GM18511 (cell line): ENCODE measurements around the gene ARHGAP15.

Experiments used
- ATAC-seq: cut with Tn5 transposase; IDR thresholded peaks from one replicate; pipeline ENCODE4 v1.9.1; 2021; ENCODE audit warnings: mild to moderate bottlenecking, moderate library complexity; ENCODE audit not compliant: unreplicated experiment

The ARHGAP15 gene

DNA sequence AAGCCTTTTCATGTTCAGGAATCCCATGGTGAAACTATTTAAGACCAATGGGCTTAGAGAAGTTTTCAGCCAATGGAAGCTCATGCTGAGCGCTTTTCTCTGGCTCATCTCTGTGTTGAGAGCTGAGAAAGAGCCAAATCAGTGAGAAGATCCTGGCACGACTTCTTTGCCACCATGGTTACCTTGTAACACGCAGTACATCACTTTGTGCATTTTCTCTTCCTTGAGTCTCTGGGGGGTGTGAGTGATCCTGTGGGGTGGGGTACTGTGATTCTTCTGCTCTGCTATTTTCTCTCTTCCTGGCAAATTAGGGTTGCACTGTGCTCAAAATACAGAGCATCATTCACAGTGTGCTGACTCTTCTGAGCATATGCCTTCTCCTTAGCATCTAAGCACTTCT lies 664.2 kb downstream of the ARHGAP15 start:
- no peak for ATAC-seq

GRCh38 chr2:143796051-143796450 lies 666.8 kb downstream of the ARHGAP15 start:
- no peak for ATAC-seq

DNA sequence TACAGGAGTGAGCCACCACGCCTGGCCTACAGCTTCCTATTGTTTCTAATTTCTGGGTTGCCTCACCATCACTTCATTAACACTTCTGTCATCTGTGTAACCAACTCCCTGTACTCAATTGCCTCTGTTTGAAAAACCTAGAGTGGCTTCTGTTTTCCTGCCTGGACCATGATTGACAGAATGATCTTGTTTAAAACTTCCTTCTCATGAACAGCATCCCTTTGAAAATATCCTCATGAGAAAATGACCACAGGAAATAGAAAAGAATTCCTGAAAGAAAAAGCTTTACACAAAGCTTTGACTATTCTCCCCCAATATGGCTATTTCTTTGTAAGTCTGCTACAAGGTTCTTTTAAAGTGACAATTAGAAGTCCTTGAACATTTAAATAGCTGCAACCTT lies 672.3 kb downstream of the ARHGAP15 start:
- no peak for ATAC-seq

DNA sequence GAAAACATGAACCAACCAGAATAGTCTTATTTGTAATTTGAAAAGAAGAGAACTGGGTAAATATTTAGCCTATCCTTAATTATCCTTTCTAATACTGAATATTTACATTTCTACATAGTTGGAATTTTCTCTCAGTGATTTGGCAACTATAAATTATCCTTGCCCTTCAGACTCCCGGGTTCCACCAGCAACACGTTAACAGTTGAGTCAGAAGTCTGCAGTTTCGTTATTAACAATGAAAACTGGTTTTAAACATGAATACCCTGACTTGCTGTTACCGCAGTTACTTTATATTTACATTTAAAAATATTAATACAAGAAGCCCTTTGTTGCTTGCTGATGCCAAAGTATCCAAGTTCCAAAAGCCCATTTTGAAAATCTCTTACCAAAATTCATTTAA lies 673.0 kb downstream of the ARHGAP15 start:
- ATAC-seq = peak; percentile 50

DNA sequence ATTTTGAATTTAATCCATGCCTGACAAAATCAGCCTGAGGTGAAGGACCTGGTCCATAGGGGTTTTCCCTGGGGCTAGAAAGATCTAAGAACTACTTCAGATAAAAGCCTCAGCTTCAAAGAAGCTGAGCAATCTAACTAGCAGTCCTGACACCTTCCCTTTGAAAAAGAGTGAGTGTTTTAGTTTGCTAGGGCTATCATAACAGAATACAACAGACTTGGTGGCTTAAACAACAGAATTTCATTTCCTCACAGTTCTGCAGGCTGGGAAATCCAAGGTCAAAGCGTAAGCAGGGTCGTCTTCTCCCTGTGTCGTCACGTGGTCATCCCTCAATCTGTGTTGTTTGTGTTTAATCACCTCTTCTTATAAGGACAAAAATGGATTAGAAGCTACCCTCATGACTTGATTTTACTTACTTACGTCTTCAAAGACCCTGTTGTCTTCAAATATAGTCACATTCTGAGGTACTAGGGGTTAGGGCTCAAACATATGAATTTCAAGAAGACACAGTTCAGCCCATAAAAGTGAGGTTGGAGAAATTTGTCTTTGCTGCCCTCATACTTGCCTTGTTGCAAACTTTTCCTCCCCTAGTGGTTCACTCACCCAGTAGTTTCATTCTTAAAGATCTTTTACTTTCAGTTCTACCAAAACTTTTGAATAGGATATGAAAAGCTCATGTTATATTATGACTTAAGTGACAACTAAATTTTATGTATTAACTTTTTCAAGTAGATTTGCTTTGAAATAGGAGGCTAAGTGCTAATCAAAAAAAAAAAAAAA lies 673.8 kb downstream of the ARHGAP15 start:
- peak; percentile 88 for ATAC-seq

DNA sequence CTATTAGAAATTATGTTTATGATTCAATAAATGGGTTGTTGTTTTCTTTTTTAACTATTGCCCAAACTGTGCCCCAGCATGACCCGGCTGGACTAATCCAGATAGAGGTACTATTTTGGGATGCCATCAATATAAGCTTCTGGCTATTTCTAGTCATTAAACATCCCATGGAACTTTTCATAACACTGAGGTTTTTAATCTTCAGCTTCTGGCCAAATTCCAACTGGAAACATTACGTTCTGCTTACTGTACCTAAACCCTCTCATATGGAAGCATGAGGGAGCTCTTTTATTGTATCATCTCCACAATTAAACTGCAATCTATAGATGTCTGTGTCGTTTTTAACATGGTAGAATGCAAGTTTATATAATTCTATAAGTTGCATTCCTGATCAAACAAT lies 674.7 kb downstream of the ARHGAP15 start:
- ATAC-seq = no peak

GRCh38 chr2:143805666-143806065 lies 676.4 kb downstream of the ARHGAP15 start:
- no peak for ATAC-seq

DNA sequence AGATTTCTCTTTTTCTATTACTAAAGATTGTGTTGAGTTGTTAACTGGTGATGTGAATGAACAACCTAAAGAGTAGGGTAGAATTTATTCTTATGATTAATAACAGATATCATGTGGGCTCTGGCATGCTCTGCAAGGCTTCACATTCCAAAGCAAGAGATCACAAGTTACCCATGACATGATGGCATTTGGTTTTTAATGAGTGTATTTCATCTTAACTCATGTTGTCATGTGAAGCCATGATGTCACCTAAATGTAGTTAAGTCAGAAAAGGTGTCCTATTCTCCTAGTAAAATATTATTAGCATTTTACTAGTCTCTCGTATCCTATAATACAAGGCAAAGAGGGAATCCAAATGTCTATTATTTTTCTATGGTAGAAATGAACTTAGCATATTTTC lies 678.0 kb downstream of the ARHGAP15 start:
- ATAC-seq = no peak

DNA sequence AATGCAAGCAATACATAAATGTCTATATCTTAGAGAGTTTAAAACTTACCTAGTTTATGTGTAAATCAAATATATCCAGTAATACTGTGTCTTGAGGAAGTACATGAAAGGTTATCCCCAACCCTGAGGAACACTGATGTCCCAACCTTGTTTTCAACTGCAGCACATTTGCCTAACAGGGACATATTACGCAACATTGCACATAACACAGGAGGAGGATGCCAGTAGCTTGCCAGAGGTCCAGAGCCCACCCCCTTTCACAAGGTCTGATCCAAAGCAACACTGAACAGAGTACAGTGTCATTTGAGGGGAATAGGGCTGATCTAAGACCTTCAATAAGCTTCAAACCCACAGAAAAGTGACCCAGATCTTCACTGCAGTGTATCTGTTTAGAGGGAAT lies 678.5 kb downstream of the ARHGAP15 start:
- no peak for ATAC-seq

- ATAC-seq = no peak
Observed at GRCh38 chr2:143808166-143808565, 678.9 kb downstream of the ARHGAP15 start.

DNA sequence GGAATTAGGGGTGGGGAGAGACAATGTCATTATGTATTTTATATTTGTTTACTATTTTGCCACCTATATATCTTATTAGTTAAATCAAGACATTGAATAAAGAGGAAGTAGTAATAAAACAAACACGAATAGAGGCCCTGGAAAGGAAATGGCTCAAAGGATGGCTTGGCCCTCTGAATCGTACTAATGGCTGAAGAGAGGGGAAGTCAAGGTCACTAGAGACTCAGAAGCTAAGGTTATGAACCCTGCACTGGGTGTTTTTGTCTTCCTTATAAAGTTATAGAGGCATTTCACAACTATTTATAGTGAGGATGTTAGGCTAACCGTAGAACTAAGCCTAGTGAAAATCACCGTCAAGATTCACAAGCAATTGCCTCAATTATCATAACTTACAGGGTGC lies 685.9 kb downstream of the ARHGAP15 start:
- no peak for ATAC-seq

DNA sequence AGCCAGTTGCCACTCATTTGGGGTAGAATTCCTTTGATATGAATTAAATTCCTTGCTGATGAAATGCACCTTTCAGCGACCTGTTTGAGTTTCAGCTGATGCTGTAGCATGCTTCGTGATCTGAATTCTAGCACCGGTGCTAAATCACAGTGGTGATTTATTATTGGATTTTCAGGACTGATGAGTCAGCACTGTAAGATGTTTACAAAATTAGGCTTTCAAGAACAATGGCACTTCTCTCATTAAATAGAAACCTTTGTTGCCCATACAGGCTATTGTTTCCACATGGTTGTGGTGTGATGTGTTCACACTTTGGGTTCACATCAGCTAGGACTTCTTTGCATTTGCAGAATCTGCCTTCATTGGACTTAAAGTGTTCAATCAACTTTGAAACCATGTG lies 687.7 kb downstream of the ARHGAP15 start:
- ATAC-seq = no peak
